Neuronal stem cell (in vitro differentiated cells): ENCODE results near the gene APOBEC2.

Experiments
- DNase-seq: peaks from one replicate; pipeline ENCODE4 v3.0.0-alpha.2; 2013; ENCODE audit warnings: low spot score
- H2AFZ ChIP-seq: one replicate; pipeline ENCODE4 v1.6.1; 2013; ENCODE audit warnings: mild to moderate bottlenecking, low read length, inconsistent platforms
- H2AK5ac ChIP-seq: 2 replicates; pipeline ENCODE4 v1.6.1; 2013; ENCODE audit warnings: low read depth, mild to moderate bottlenecking, inconsistent platforms, low read length, moderate library complexity, mixed read lengths
- H2BK120ac ChIP-seq: 2 replicates; pipeline ENCODE4 v1.6.1; 2013; ENCODE audit warnings: low read depth, mild to moderate bottlenecking, inconsistent platforms, low read length, moderate library complexity, mixed read lengths
- H2BK12ac ChIP-seq: one replicate; pipeline ENCODE4 v1.6.1; 2013; ENCODE audit warnings: low read length, inconsistent platforms
- H2BK15ac ChIP-seq: 2 replicates; pipeline ENCODE4 v1.6.1; 2013; ENCODE audit warnings: mild to moderate bottlenecking, low read length, inconsistent platforms, mixed read lengths
- H2BK5ac ChIP-seq: one replicate; pipeline ENCODE4 v1.6.1; 2013; ENCODE audit warnings: inconsistent platforms, mild to moderate bottlenecking, low read length, moderate library complexity
- H3K14ac ChIP-seq: one replicate; pipeline ENCODE4 v1.6.1; 2013; ENCODE audit warnings: low read length, inconsistent platforms
- H3K18ac ChIP-seq: 2 replicates; pipeline ENCODE4 v1.6.1; 2013; ENCODE audit warnings: low read length, inconsistent platforms
- H3K23ac ChIP-seq: 2 replicates; pipeline ENCODE4 v1.6.1; 2013; ENCODE audit warnings: low read depth, mild to moderate bottlenecking, mixed read lengths, low read length, inconsistent platforms; ENCODE audit not compliant: poor library complexity
- H3K27ac ChIP-seq: replicated peaks from 3 replicates; pipeline ENCODE4 v1.5.1; 2013; ENCODE audit warnings: low read length, inconsistent platforms
- H3K27me3 ChIP-seq, 3 experiments: 2 replicates each; pipeline ENCODE4 v1.6.1; 2013; ENCODE audit warnings: low read length in 3 of 3, mild to moderate bottlenecking in 2 of 3, inconsistent platforms in 1 of 3, low read depth in 1 of 3, mixed read lengths in 1 of 3, moderate library complexity in 1 of 3; ENCODE audit not compliant: control insufficient read depth in 3 of 3, insufficient read depth in 3 of 3
- H3K36me3 ChIP-seq, 2 donors: replicated peaks in 1 of 2; 2 replicates each; pipeline ENCODE4 v1.6.1; 2013; ENCODE audit warnings: low read length in 2 of 2; ENCODE audit not compliant: control insufficient read depth in 2 of 2, insufficient read depth in 2 of 2
- H3K4ac ChIP-seq: 2 replicates; pipeline ENCODE4 v1.6.1; 2013; ENCODE audit warnings: inconsistent platforms, mild to moderate bottlenecking, low read length, moderate library complexity
- H3K4me1 ChIP-seq, 2 donors: 1 replicate in 1 of 2; 2 replicates in 1 of 2; pipeline ENCODE4 v1.6.1; 2013; ENCODE audit warnings: low read length in 2 of 2, low read depth in 1 of 2; ENCODE audit not compliant: control insufficient read depth in 2 of 2, insufficient read depth in 1 of 2
- H3K4me2 ChIP-seq: one replicate; pipeline ENCODE4 v1.6.1; 2013; ENCODE audit warnings: mild to moderate bottlenecking, low read length, inconsistent platforms; ENCODE audit not compliant: insufficient read depth, poor library complexity, severe bottlenecking
- H3K4me3 ChIP-seq, 2 donors: 2 replicates each; pipeline ENCODE4 v1.5.1; 2013; ENCODE audit warnings: low read length in 2 of 2, mild to moderate bottlenecking in 2 of 2, inconsistent platforms in 1 of 2, moderate library complexity in 1 of 2
- H3K79me1 ChIP-seq: one replicate; pipeline ENCODE4 v1.6.1; 2013; ENCODE audit warnings: low read depth, mild to moderate bottlenecking, inconsistent platforms, low read length, moderate library complexity
- H3K9ac ChIP-seq: one replicate; pipeline ENCODE4 v1.6.1; 2013; ENCODE audit warnings: mild to moderate bottlenecking, low read depth, low read length, inconsistent platforms; ENCODE audit not compliant: poor library complexity
- H3K9me3 ChIP-seq, 2 donors: replicated peaks in 1 of 2; 2 replicates each; pipeline versions ENCODE3 to v1.6.1; 2013; ENCODE audit warnings: low read length in 2 of 2, mild to moderate bottlenecking in 2 of 2, inconsistent platforms in 1 of 2, low read depth in 1 of 2, mixed read lengths in 1 of 2, moderate library complexity in 1 of 2; ENCODE audit not compliant: control insufficient read depth in 2 of 2, insufficient read depth in 1 of 2
- H4K8ac ChIP-seq: one replicate; pipeline ENCODE4 v1.6.1; 2013; ENCODE audit warnings: low read depth, mild to moderate bottlenecking, inconsistent platforms, low read length, moderate library complexity
- H4K91ac ChIP-seq: one replicate; pipeline ENCODE4 v1.6.1; 2013; ENCODE audit warnings: low read length, low read depth, mild to moderate bottlenecking, inconsistent platforms; ENCODE audit not compliant: poor library complexity
- WGBS, 2 donors: extraction: QIAGEN DNeasy Blood & Tissue Kit; methylation state at CpG; one replicate each; pipeline ENCODE4 v1.1.7; 2013; ENCODE audit warnings: missing lambda C conversion rate in 2 of 2, mixed read lengths in 1 of 2; ENCODE audit not compliant: insufficient read length in 2 of 2, insufficient replicate concordance in 1 of 2; ENCODE audit errors: extremely low coverage in 2 of 2; 5-methylcytosine and 5-hydroxymethylcytosine counted together

The APOBEC2 gene

GRCh38 chr6:41077536-41077935 lies 24.5 kb downstream of the APOBEC2 start:
- Histone ChIP-seq H2BK120ac (no peak overlapping the region), H3K14ac (no peak overlapping the region), H3K9ac (no peak overlapping the region), H2AFZ (no peak overlapping the region), H3K36me3 (peaks cover 8 to 43% of the 10 kb centered on the region in 2 donors), H3K4me3 (no peak overlapping the region), H3K23ac (no peak overlapping the region), H3K27me3 (no peaks in the 10 kb centered on the region), H2BK5ac (no peak overlapping the region), H3K79me1 (peaks cover 3% of the 10 kb centered on the region), H4K91ac (no peak overlapping the region), H2BK12ac (no peak overlapping the region), H3K4ac (no peak overlapping the region), H3K4me2 (no peak overlapping the region), H2BK15ac (no peak overlapping the region), H3K27ac (no peak overlapping the region), H3K4me1 (peaks cover 5 to 6% of the 10 kb centered on the region in 2 donors), H4K8ac (no peak overlapping the region), H2AK5ac (no peak overlapping the region), H3K9me3 (no peaks in the 10 kb centered on the region), H3K18ac (no peak overlapping the region)
- no peak for DNase-seq
- no CpG with 5 or more reads among the region's 2 CpGs for WGBS, 2 donors

GRCh38 chr6:41078101-41078500 lies 25.1 kb downstream of the APOBEC2 start:
- H3K4me1 ChIP-seq = peaks cover 5 to 6% of the 10 kb centered on the region in 2 donors
- H3K36me3 ChIP-seq = peaks cover 8 to 48% of the 10 kb centered on the region in 2 donors
- no peak overlapping the region for H3K4me3 ChIP-seq
- no peak overlapping the region for H4K91ac ChIP-seq
- WGBS, 2 donors = no CpG with 5 or more reads among the region's 3 CpGs
- H3K79me1 ChIP-seq = peaks cover 3% of the 10 kb centered on the region
- H2AFZ ChIP-seq = no peak overlapping the region
- H4K8ac ChIP-seq = no peak overlapping the region
- H3K4ac ChIP-seq = no peak overlapping the region
- no peak overlapping the region for H3K4me2 ChIP-seq
- H2BK12ac ChIP-seq = no peak overlapping the region
- H2BK5ac ChIP-seq = no peak overlapping the region
- H3K23ac ChIP-seq = no peak overlapping the region
- no peaks in the 10 kb centered on the region for H3K9me3 ChIP-seq
- H2AK5ac ChIP-seq = no peak overlapping the region
- no peak overlapping the region for H2BK120ac ChIP-seq
- H3K14ac ChIP-seq = no peak overlapping the region
- H3K9ac ChIP-seq = no peak overlapping the region
- DNase-seq = no peak
- no peaks in the 10 kb centered on the region for H3K27me3 ChIP-seq
- no peak overlapping the region for H3K18ac ChIP-seq
- H3K27ac ChIP-seq = no peak overlapping the region
- no peak overlapping the region for H2BK15ac ChIP-seq

- H2BK15ac ChIP-seq = no peak overlapping the region
- H3K18ac ChIP-seq = no peak overlapping the region
- no peak overlapping the region for H3K14ac ChIP-seq
- no peak overlapping the region for H2BK5ac ChIP-seq
- H3K27me3 ChIP-seq = no peaks in the 10 kb centered on the region
- no peak overlapping the region for H4K8ac ChIP-seq
- no peak overlapping the region for H2BK120ac ChIP-seq
- WGBS, 2 donors = no CpG with 5 or more reads among the region's 1 CpG
- no peak overlapping the region for H4K91ac ChIP-seq
- H3K4ac ChIP-seq = no peak overlapping the region
- H3K23ac ChIP-seq = no peak overlapping the region
- no peak overlapping the region for H2AFZ ChIP-seq
- H3K9me3 ChIP-seq = no peaks in the 10 kb centered on the region
- H3K36me3 ChIP-seq = peaks cover 12 to 58% of the 10 kb centered on the region in 2 donors
- no peak overlapping the region for H3K27ac ChIP-seq
- H3K4me1 ChIP-seq = peaks cover 4 to 5% of the 10 kb centered on the region in 2 donors
- H3K79me1 ChIP-seq = no peaks in the 10 kb centered on the region
- no peak overlapping the region for H2AK5ac ChIP-seq
- DNase-seq = no peak
- no peak overlapping the region for H2BK12ac ChIP-seq
- no peak overlapping the region for H3K4me3 ChIP-seq
- H3K4me2 ChIP-seq = no peak overlapping the region
- H3K9ac ChIP-seq = no peak overlapping the region
These were observed 26.1 kb downstream of the APOBEC2 start for GRCh38 chr6:41079080-41079479.

GRCh38 chr6:41080621-41081020 lies 27.6 kb downstream of the APOBEC2 start:
- Histone ChIP-seq H3K4me1 (no peaks in the 10 kb centered on the region), H3K14ac (no peak overlapping the region), H3K9ac (no peak overlapping the region), H2BK12ac (no peak overlapping the region), H2BK15ac (no peak overlapping the region), H4K8ac (no peak overlapping the region), H3K79me1 (no peaks in the 10 kb centered on the region), H3K36me3 (peaks cover 12 to 74% of the 10 kb centered on the region in 2 donors), H3K4me3 (no peak overlapping the region), H3K27ac (no peak overlapping the region), H3K4ac (no peak overlapping the region), H3K23ac (no peak overlapping the region), H3K4me2 (no peak overlapping the region), H3K18ac (no peak overlapping the region), H2AFZ (no peak overlapping the region), H2BK5ac (no peak overlapping the region), H3K9me3 (no peaks in the 10 kb centered on the region), H2BK120ac (no peak overlapping the region), H4K91ac (no peak overlapping the region), H3K27me3 (no peaks in the 10 kb centered on the region), H2AK5ac (no peak overlapping the region)
- no CpG with 5 or more reads among the region's 2 CpGs for WGBS, 2 donors
- no peak for DNase-seq
